ENCODE data around the gene GLOD4. TPM values are rescaled to one million over a fixed set of nuclear protein-coding genes. Genes with fewer than 3 reads are reported as not detected.

The GLOD4 gene
- total RNA-seq, 1 donor from 2014 or later = 80.1 TPM

DNA sequence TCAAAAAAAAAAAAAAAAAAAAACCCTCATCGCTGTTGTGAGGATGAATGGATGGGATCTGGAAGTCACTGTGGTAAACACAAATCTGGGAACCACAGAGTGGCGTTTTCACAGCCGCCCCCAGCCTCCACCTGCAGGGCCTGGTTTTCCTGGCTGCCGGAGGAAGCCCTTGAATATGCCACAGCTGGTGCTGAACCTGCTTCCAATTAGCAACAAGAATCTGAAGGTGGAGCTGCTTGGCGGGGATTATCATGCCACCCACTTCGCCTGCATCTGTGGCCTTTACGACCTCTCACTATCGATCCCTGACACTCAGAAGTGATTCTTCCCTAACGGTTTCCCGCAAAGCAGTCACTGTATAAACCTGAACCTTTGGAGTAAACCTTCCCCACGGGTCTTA lies 16.2 kb upstream of the GLOD4 start:
- Mint-ChIP-seq H3K9me3 (ENCODE audit: unreplicated experiment) (peaks cover 23% of the 10 kb centered on the region), H3K4me3 (ENCODE audit: unreplicated experiment) (no peak overlapping the region), H3K4me1 (ENCODE audit: low read depth, unreplicated experiment) (peaks cover 31% of the 10 kb centered on the region), H3K27me3 (ENCODE audit: unreplicated experiment) (peaks cover 20% of the 10 kb centered on the region), H3K27ac (ENCODE audit: unreplicated experiment) (no peak overlapping the region), H3K36me3 (ENCODE audit: unreplicated experiment) (no peaks in the 10 kb centered on the region)
- TF ChIP-seq, protein P1, sequence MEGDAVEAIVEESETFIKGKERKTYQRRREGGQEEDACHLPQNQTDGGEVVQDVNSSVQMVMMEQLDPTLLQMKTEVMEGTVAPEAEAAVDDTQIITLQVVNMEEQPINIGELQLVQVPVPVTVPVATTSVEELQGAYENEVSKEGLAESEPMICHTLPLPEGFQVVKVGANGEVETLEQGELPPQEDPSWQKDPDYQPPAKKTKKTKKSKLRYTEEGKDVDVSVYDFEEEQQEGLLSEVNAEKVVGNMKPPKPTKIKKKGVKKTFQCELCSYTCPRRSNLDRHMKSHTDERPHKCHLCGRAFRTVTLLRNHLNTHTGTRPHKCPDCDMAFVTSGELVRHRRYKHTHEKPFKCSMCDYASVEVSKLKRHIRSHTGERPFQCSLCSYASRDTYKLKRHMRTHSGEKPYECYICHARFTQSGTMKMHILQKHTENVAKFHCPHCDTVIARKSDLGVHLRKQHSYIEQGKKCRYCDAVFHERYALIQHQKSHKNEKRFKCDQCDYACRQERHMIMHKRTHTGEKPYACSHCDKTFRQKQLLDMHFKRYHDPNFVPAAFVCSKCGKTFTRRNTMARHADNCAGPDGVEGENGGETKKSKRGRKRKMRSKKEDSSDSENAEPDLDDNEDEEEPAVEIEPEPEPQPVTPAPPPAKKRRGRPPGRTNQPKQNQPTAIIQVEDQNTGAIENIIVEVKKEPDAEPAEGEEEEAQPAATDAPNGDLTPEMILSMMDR (IDR thresholded peaks at IDR 0.05; ENCODE audit: partially characterized antibody, unreplicated experiment) = no peak
- no peak for DNase-seq

GRCh38 chr17:797236-797840 lies 15.3 kb upstream of the GLOD4 start:
- peaks cover 25% of the 10 kb centered on the region for H3K9me3 Mint-ChIP-seq (ENCODE audit: unreplicated experiment)
- no peak overlapping the region for H3K4me3 Mint-ChIP-seq (ENCODE audit: unreplicated experiment)
- no peaks in the 10 kb centered on the region for H3K36me3 Mint-ChIP-seq (ENCODE audit: unreplicated experiment)
- no peak for DNase-seq
- H3K4me1 Mint-ChIP-seq (ENCODE audit: low read depth, unreplicated experiment) = peaks cover 33% of the 10 kb centered on the region
- peak overlapping the region; percentile 20 for H3K27ac Mint-ChIP-seq (ENCODE audit: unreplicated experiment)
- TF ChIP-seq, protein P1 (IDR thresholded peaks at IDR 0.05; ENCODE audit: partially characterized antibody, unreplicated experiment) = no peak
- H3K27me3 Mint-ChIP-seq (ENCODE audit: unreplicated experiment) = peaks cover 20% of the 10 kb centered on the region

- Mint-ChIP-seq H3K9me3 (ENCODE audit: unreplicated experiment) (peaks cover 22% of the 10 kb centered on the region), H3K27ac (ENCODE audit: unreplicated experiment) (peak overlapping the region; percentile 59), H3K27me3 (ENCODE audit: unreplicated experiment) (peaks cover 18% of the 10 kb centered on the region), H3K4me1 (ENCODE audit: low read depth, unreplicated experiment) (peaks cover 40% of the 10 kb centered on the region), H3K36me3 (ENCODE audit: unreplicated experiment) (no peaks in the 10 kb centered on the region), H3K4me3 (ENCODE audit: unreplicated experiment) (no peak overlapping the region)
- no peak for DNase-seq
- TF ChIP-seq, protein P1 (IDR thresholded peaks at IDR 0.05; ENCODE audit: partially characterized antibody, unreplicated experiment) = no peak
These were observed 14.5 kb upstream of the GLOD4 start for GRCh38 chr17:796609-797008.

GRCh38 chr17:795721-796120 lies 13.6 kb upstream of the GLOD4 start:
- TF ChIP-seq, protein P1 (IDR thresholded peaks at IDR 0.05; ENCODE audit: partially characterized antibody, unreplicated experiment) = no peak
- peaks cover 13% of the 10 kb centered on the region for H3K27me3 Mint-ChIP-seq (ENCODE audit: unreplicated experiment)
- H3K4me1 Mint-ChIP-seq (ENCODE audit: low read depth, unreplicated experiment) = peaks cover 40% of the 10 kb centered on the region
- H3K9me3 Mint-ChIP-seq (ENCODE audit: unreplicated experiment) = peaks cover 28% of the 10 kb centered on the region
- H3K27ac Mint-ChIP-seq (ENCODE audit: unreplicated experiment) = peak overlapping the region; percentile 97
- H3K36me3 Mint-ChIP-seq (ENCODE audit: unreplicated experiment) = no peaks in the 10 kb centered on the region
- DNase-seq = no peak
- peak overlapping the region; percentile 20 for H3K4me3 Mint-ChIP-seq (ENCODE audit: unreplicated experiment)

DNA sequence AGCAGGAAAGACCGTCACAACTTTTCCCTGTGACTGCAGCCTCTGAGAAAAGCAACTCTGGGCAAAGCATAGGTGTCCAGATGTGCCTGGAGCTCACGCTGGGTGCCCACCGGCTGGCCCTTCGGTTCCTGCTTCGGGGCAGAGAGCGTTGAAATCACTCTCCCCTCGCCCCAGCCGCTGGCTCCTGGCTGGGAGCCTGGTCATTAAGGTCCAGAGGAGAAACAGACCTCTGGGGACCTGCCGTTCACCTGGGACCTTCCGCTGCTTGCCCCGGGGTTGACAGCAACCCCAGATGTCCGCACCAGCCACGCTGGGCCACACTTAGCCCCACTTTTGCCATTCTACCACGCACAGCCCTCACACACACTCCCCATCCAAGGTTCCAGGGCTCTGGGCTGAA lies 13.2 kb upstream of the GLOD4 start:
- Mint-ChIP-seq H3K9me3 (ENCODE audit: unreplicated experiment) (peaks cover 28% of the 10 kb centered on the region), H3K4me3 (ENCODE audit: unreplicated experiment) (peak overlapping the region; percentile 70), H3K27me3 (ENCODE audit: unreplicated experiment) (peaks cover 12% of the 10 kb centered on the region), H3K4me1 (ENCODE audit: low read depth, unreplicated experiment) (peaks cover 40% of the 10 kb centered on the region), H3K27ac (ENCODE audit: unreplicated experiment) (peak overlapping the region; percentile 97), H3K36me3 (ENCODE audit: unreplicated experiment) (no peaks in the 10 kb centered on the region)
- TF ChIP-seq, protein P1 (IDR thresholded peaks at IDR 0.05; ENCODE audit: partially characterized antibody, unreplicated experiment) = no peak
- no peak for DNase-seq
